Type B pancreatic cell (in vitro differentiated cells): Measurements from ENCODE around the gene SIK3. TPM values are rescaled to one million over a fixed set of nuclear protein-coding genes. Genes with fewer than 3 reads are reported as not detected.

ENCODE experiments used
- total RNA-seq: library from RNA; stranded (reverse); gene quantifications from 2 replicates; pipeline ENCODE4 v1.2.1, GENCODE V29; 2021; ENCODE audit warnings: low replicate concordance

SIK3 gene
- total RNA-seq, 1 donor from 2014 or later, result 39.9 TPM

Other genes with a start within 250 kb of the SIK3 start
- 94.5 and 101 TPM in 2 replicates for gene PAFAH1B2, start 45.9 kb upstream of the SIK3 start, total RNA-seq
- gene SIDT2, start 80.3 kb upstream of the SIK3 start, total RNA-seq, result 53.1 and 62.0 TPM in 2 replicates
- gene TAGLN, start 100.9 kb upstream of the SIK3 start, total RNA-seq, result 97.9 and 106 TPM in 2 replicates
- gene PCSK7, start 133.6 kb upstream of the SIK3 start, total RNA-seq, result 54.6 and 61.1 TPM in 2 replicates
- 29.0 and 34.7 TPM in 2 replicates for gene RNF214, start 134.2 kb upstream of the SIK3 start, total RNA-seq
- 5.9 and 12.8 TPM in 2 replicates for gene BACE1-AS, start 192.9 kb upstream of the SIK3 start, total RNA-seq
- 26.2 and 37.4 TPM in 2 replicates for gene BACE1, start 217.8 kb upstream of the SIK3 start, total RNA-seq
- 28.0 and 42.1 TPM in 2 replicates for gene CEP164, start 229.4 kb upstream of the SIK3 start, total RNA-seq